Hepatocyte (in vitro differentiated cells): Measurements from ENCODE around the gene SYTL4.

ENCODE experiments used
- EZH2 ChIP-seq: fragments of 200-600 bp; sonication (generic); IDR thresholded peaks from 2 replicates; pipeline ENCODE4 v1.6.1; 2016; ENCODE audit warnings: antibody characterized with exemption, mild to moderate bottlenecking, borderline replicate concordance
- EZH2phosphoT487 ChIP-seq: fragments of 200-600 bp; sonication (generic); IDR thresholded peaks from one replicate; pipeline ENCODE4 v1.6.1; 2018; ENCODE audit warnings: antibody characterized with exemption, mild to moderate bottlenecking, low read depth, moderate library complexity; ENCODE audit not compliant: unreplicated experiment, severe bottlenecking
- TF ChIP-seq, protein P1 (sequence below): fragments of 200-600 bp; sonication (generic); IDR thresholded peaks from 2 replicates; pipeline ENCODE4 v1.5.1; 2016; ENCODE audit warnings: antibody characterized with exemption, mild to moderate bottlenecking; ENCODE audit not compliant: poor library complexity

DNA sequence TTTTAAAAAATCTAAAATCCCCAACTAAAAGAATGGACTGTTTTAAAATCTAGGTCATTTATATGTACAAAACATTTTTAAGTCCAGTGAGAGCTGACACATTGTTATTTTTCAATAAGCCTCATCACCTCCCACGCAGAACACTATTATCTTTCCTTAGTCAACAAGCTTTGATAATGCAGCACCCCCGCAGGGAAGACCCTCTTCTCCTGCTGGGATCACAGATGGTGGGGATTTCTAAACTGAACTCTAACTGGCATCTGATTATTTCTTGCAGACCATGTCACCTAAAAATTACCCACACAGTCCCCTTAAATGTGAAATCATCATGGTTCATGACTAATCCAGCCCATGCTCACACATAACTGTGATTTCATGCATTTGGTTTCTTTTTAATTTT, 11.6 kb downstream of the SYTL4 start:
- TF ChIP-seq, protein P1, sequence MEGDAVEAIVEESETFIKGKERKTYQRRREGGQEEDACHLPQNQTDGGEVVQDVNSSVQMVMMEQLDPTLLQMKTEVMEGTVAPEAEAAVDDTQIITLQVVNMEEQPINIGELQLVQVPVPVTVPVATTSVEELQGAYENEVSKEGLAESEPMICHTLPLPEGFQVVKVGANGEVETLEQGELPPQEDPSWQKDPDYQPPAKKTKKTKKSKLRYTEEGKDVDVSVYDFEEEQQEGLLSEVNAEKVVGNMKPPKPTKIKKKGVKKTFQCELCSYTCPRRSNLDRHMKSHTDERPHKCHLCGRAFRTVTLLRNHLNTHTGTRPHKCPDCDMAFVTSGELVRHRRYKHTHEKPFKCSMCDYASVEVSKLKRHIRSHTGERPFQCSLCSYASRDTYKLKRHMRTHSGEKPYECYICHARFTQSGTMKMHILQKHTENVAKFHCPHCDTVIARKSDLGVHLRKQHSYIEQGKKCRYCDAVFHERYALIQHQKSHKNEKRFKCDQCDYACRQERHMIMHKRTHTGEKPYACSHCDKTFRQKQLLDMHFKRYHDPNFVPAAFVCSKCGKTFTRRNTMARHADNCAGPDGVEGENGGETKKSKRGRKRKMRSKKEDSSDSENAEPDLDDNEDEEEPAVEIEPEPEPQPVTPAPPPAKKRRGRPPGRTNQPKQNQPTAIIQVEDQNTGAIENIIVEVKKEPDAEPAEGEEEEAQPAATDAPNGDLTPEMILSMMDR = no peak
- TF ChIP-seq EZH2 = no peak
- TF ChIP-seq EZH2phosphoT487 = no peak
